IMR-90 (cell line): ENCODE results near the gene PAX5. TPM values are rescaled to one million over a fixed set of nuclear protein-coding genes. Genes with fewer than 3 reads are reported as not detected.

ENCODE experiments used
- ATAC-seq: fragments of 200-7000 bp; cut with Tn5 transposase; 2 replicates; pipeline ENCODE4 v1.9.1; 2020; ENCODE audit warnings: low read depth, mild to moderate bottlenecking, moderate library complexity
- BruUV-seq: library from RNA; stranded (reverse); fragments of 400-500 nt; replicated peaks from 2 replicates; lab custom pipeline; 2021; lab: Mats Ljungman, UMichigan
- CTCF ChIA-PET: fragments of 300-600 bp; formaldehyde crosslinking; extraction: SDS; loops from one replicate; lab custom pipeline; 2021; ENCODE audit warnings: antibody characterized with exemption; lab: Yijun Ruan, JAX
- POLR2A ChIA-PET: fragments of 300-600 bp; sonication (Branson Sonifier 250); formaldehyde crosslinking; loops from one replicate; lab custom pipeline; 2022; ENCODE audit warnings: antibody characterized with exemption; ENCODE audit not compliant: unreplicated experiment; lab: Charles Lee
- DNase-seq: peaks from one replicate; pipeline ENCODE4 v3.0.0; 2013
- H2AFZ ChIP-seq: replicated peaks from 2 replicates; pipeline ENCODE3; 2013; ENCODE audit warnings: low read length, mild to moderate bottlenecking; ENCODE audit not compliant: poor library complexity
- H2AK5ac ChIP-seq: 2 replicates; pipeline ENCODE4 v1.6.1; 2013; ENCODE audit warnings: low read depth, low read length, inconsistent platforms
- H2AK9ac ChIP-seq: replicated peaks from 2 replicates; pipeline ENCODE3; 2013; ENCODE audit warnings: mild to moderate bottlenecking, low read depth, low read length, moderate library complexity; ENCODE audit not compliant: poor library complexity
- H2BK120ac ChIP-seq: 2 replicates; pipeline ENCODE4 v1.6.1; 2013; ENCODE audit warnings: low read depth, low read length, inconsistent platforms
- H2BK15ac ChIP-seq: 3 replicates; pipeline ENCODE4 v1.6.1; 2013; ENCODE audit warnings: low read depth, low read length, inconsistent platforms
- H2BK20ac ChIP-seq: 2 replicates; pipeline ENCODE4 v1.6.1; 2013; ENCODE audit warnings: low read depth, mild to moderate bottlenecking, inconsistent platforms, low read length, moderate library complexity
- H2BK5ac ChIP-seq: 2 replicates; pipeline ENCODE4 v1.6.1; 2013; ENCODE audit warnings: mild to moderate bottlenecking, low read depth, low read length, inconsistent platforms; ENCODE audit not compliant: poor library complexity, severe bottlenecking
- H3K14ac ChIP-seq: replicated peaks from 2 replicates; pipeline ENCODE4 v1.6.1; 2013; ENCODE audit warnings: low read depth, low read length, inconsistent platforms
- H3K18ac ChIP-seq: 2 replicates; pipeline ENCODE4 v1.6.1; 2013; ENCODE audit warnings: low read depth, low read length, control low read depth
- H3K23ac ChIP-seq: 2 replicates; pipeline ENCODE4 v1.6.1; 2013; ENCODE audit warnings: low read depth, low read length, inconsistent platforms
- H3K27ac ChIP-seq: 2 replicates; pipeline ENCODE4 v1.5.1; 2013; ENCODE audit warnings: mild to moderate bottlenecking, control low read depth, low read length; ENCODE audit not compliant: insufficient read depth
- H3K27me3 ChIP-seq: 2 replicates; pipeline ENCODE4 v1.6.1; 2013; ENCODE audit warnings: low read length; ENCODE audit not compliant: control insufficient read depth, insufficient read depth
- H3K36me3 ChIP-seq: 2 replicates; pipeline ENCODE4 v1.6.1; 2013; ENCODE audit warnings: low read length, mixed read lengths; ENCODE audit not compliant: control insufficient read depth, insufficient read depth
- H3K4ac ChIP-seq: 2 replicates; pipeline ENCODE4 v1.6.1; 2013; ENCODE audit warnings: low read depth, low read length, inconsistent platforms
- H3K4me1 ChIP-seq: 2 replicates; pipeline ENCODE4 v1.6.1; 2013; ENCODE audit warnings: low read length, mixed read lengths; ENCODE audit not compliant: control insufficient read depth, insufficient read depth
- H3K4me2 ChIP-seq: 2 replicates; pipeline ENCODE4 v1.6.1; 2013; ENCODE audit warnings: low read depth, mild to moderate bottlenecking, control low read depth, low read length, moderate library complexity
- H3K4me3 ChIP-seq: 2 replicates; pipeline ENCODE4 v1.5.1; 2013; ENCODE audit warnings: low read depth, mild to moderate bottlenecking, control low read depth, low read length, moderate library complexity; ENCODE audit not compliant: insufficient read depth
- H3K56ac ChIP-seq: 2 replicates; pipeline ENCODE4 v1.6.1; 2013; ENCODE audit warnings: low read length, inconsistent platforms; ENCODE audit not compliant: insufficient read depth; ENCODE audit errors: extremely low read depth
- H3K79me1 ChIP-seq, 2 experiments: 2 replicates each; pipeline ENCODE4 v1.6.1; 2013; ENCODE audit warnings: low read length in 2 of 2, inconsistent platforms in 1 of 2, low read depth in 1 of 2
- H3K9ac ChIP-seq: 2 replicates; pipeline ENCODE4 v1.6.1; 2013; ENCODE audit warnings: low read depth, low read length, control low read depth
- H3K9me1 ChIP-seq: 2 replicates; pipeline ENCODE4 v1.6.1; 2013; ENCODE audit warnings: low read length, inconsistent platforms; ENCODE audit not compliant: insufficient read depth
- H3K9me3 ChIP-seq: 2 replicates; pipeline ENCODE4 v1.6.1; 2013; ENCODE audit warnings: low read length; ENCODE audit not compliant: control insufficient read depth, insufficient read depth
- H4K20me1 ChIP-seq: 2 replicates; pipeline ENCODE4 v1.6.1; 2013; ENCODE audit warnings: low read length, inconsistent platforms; ENCODE audit not compliant: insufficient read depth
- H4K5ac ChIP-seq: 2 replicates; pipeline ENCODE4 v1.6.1; 2013; ENCODE audit warnings: mild to moderate bottlenecking, low read depth, low read length, control low read depth
- H4K8ac ChIP-seq, 2 experiments: 2 replicates each; pipeline ENCODE4 v1.6.1; 2013; ENCODE audit warnings: low read depth in 2 of 2, low read length in 2 of 2, control low read depth in 1 of 2, inconsistent platforms in 1 of 2
- H4K91ac ChIP-seq: 2 replicates; pipeline ENCODE4 v1.6.1; 2013; ENCODE audit warnings: low read depth, low read length, inconsistent platforms; ENCODE audit not compliant: insufficient read depth
- BHLHE40 ChIP-seq: fragments of 150-350 bp; IDR thresholded peaks from 2 replicates; pipeline ENCODE4 v1.6.1; 2016; ENCODE audit warnings: mild to moderate bottlenecking, low read depth, low read length
- CEBPB ChIP-seq: IDR thresholded peaks from 2 replicates; pipeline ENCODE4 v1.6.1; 2012; ENCODE audit warnings: low read depth, low read length, improper control_type of control experiment
- CHD1 ChIP-seq: IDR thresholded peaks from 2 replicates; pipeline ENCODE4 v1.6.1; 2012; ENCODE audit warnings: low read depth, low read length, improper control_type of control experiment
- FOS ChIP-seq: fragments of 150-350 bp; IDR thresholded peaks from 2 replicates; pipeline ENCODE4 v1.6.1; 2016; ENCODE audit warnings: low read depth, low read length
- MAFK ChIP-seq: IDR thresholded peaks from 2 replicates; pipeline ENCODE4 v1.6.1; 2012; ENCODE audit warnings: low read depth, low read length, improper control_type of control experiment
- MAZ ChIP-seq: IDR thresholded peaks from 2 replicates; pipeline ENCODE4 v1.6.1; 2012; ENCODE audit warnings: low read depth, mild to moderate bottlenecking, low read length, improper control_type of control experiment, moderate library complexity, borderline replicate concordance
- MXI1 ChIP-seq: IDR thresholded peaks from 2 replicates; pipeline ENCODE4 v1.6.1; 2012; ENCODE audit warnings: low read depth, mild to moderate bottlenecking, low read length, moderate library complexity, borderline replicate concordance
- NFE2L2 ChIP-seq: fragments of 150-350 bp; IDR thresholded peaks from 2 replicates; pipeline ENCODE4 v1.6.1; 2016; ENCODE audit warnings: low read depth, mild to moderate bottlenecking, low read length
- POLR2A ChIP-seq: IDR thresholded peaks from 2 replicates; pipeline ENCODE4 v1.6.1; 2012; ENCODE audit warnings: mild to moderate bottlenecking, low read depth, low read length
- RAD21 ChIP-seq: IDR thresholded peaks from 2 replicates; pipeline ENCODE4 v1.6.1; 2012; ENCODE audit warnings: low read length, improper control_type of control experiment
- RCOR1 ChIP-seq: IDR thresholded peaks from 2 replicates; pipeline ENCODE4 v1.6.1; 2012; ENCODE audit warnings: mild to moderate bottlenecking, low read length, improper control_type of control experiment; ENCODE audit not compliant: insufficient replicate concordance
- RFX5 ChIP-seq: IDR thresholded peaks from 2 replicates; pipeline ENCODE4 v1.8.0; 2012; ENCODE audit warnings: low read depth, mild to moderate bottlenecking, low read length, moderate library complexity
- SMC3 ChIP-seq: fragments of 150-350 bp; IDR thresholded peaks from 2 replicates; pipeline ENCODE4 v1.6.1; 2016; ENCODE audit warnings: low read depth, mild to moderate bottlenecking, antibody characterized with exemption, low read length, moderate library complexity
- WGBS, 2 experiments: methylation state at CpG; one replicate each; pipeline versions ENCODE4 v1.1.5 to v1.1.7; 2013; ENCODE audit warnings: missing lambda C conversion rate in 2 of 2; ENCODE audit not compliant: insufficient read length in 1 of 2; ENCODE audit errors: extremely low coverage in 2 of 2; 5-methylcytosine and 5-hydroxymethylcytosine counted together
- dilution Hi-C: fragments of 300-500 bp; cut with HindIII; formaldehyde crosslinking; loops from one replicate; pipeline ENCODE4 v1.14.3; 2018; ENCODE audit warnings: low sequenced_read_pairs; ENCODE audit not compliant: unreplicated experiment
- in situ Hi-C: fragments of 300-500 bp; cut with MboI; formaldehyde crosslinking; loops from 3 replicates; pipeline ENCODE4 v1.14.3; 2019; ENCODE audit warnings: low sequenced_read_pairs, inconsistent platforms, mixed read lengths
- intact Hi-C: fragments of 100-400 bp; cut with micrococcal nuclease; formaldehyde crosslinking; loops from 2 replicates; pipeline ENCODE4 v1.10.0; 2022
- polyA plus RNA-seq, 3 experiments: library from polyadenylated mRNA; depleted of rRNA; stranded (reverse); fragments of >200 nt; gene quantifications; 2 replicates each; pipeline ENCODE4 v1.2.3, GENCODE V29; 2012; ENCODE audit warnings: low replicate concordance in 1 of 3
- total RNA-seq: library from RNA; depleted of rRNA; stranded (reverse); fragments of >200 nt; gene quantifications from 2 replicates; pipeline ENCODE4 v1.2.3, GENCODE V29; 2012
- TF ChIP-seq, protein P1 (sequence below): fragments of 150-350 bp; IDR thresholded peaks from 2 replicates; pipeline ENCODE4 v1.6.1; 2016; ENCODE audit warnings: low read depth, mild to moderate bottlenecking, low read length, moderate library complexity, borderline replicate concordance
- TF ChIP-seq, protein P2 (sequence below): conservative IDR thresholded peaks from 2 replicates; pipeline ENCODE4 v1.5.1; 2012; ENCODE audit warnings: mild to moderate bottlenecking, low read depth, low read length, improper control_type of control experiment
- TF ChIP-seq, protein P3 (sequence below): fragments of 150-350 bp; IDR thresholded peaks from 2 replicates; pipeline ENCODE4 v1.6.1; 2017; ENCODE audit warnings: mild to moderate bottlenecking, antibody characterized with exemption, low read length, low read depth

The PAX5 gene
- total and polyA plus RNA-seq, 2 of the 4 experiments (the other 2 are of a cell fraction) = not detected

GRCh38 chr9:36968574-36969215 is 65.4 kb downstream of the PAX5 start:
- Histone ChIP-seq H3K56ac (no peak overlapping the region), H2AK5ac (no peak overlapping the region), H2BK5ac (no peak overlapping the region), H3K9me1 (no peaks in the 10 kb centered on the region), H3K23ac (no peak overlapping the region), H3K18ac (no peak overlapping the region), H4K5ac (no peak overlapping the region), H2AFZ (no peak overlapping the region), H3K9ac (no peak overlapping the region), H3K4me3 (no peak overlapping the region), H3K36me3 (no peaks in the 10 kb centered on the region), H4K20me1 (no peaks in the 10 kb centered on the region), H2AK9ac (no peak overlapping the region), H3K4me1 (no peaks in the 10 kb centered on the region), H2BK120ac (no peak overlapping the region), H4K91ac (no peak overlapping the region), H4K8ac (no peak overlapping the region), H2BK15ac (no peak overlapping the region), H3K14ac (no peak overlapping the region), H3K9me3 (no peaks in the 10 kb centered on the region), H3K27ac (no peak overlapping the region), H3K27me3 (peaks cover 24% of the 10 kb centered on the region), H2BK20ac (no peak overlapping the region), H3K79me1 (no peaks in the 10 kb centered on the region), H3K4me2 (no peak overlapping the region), H3K4ac (no peak overlapping the region)
- POLR2A ChIA-PET = no interaction called here
- 67% methylated on average over 6 of the region's 7 CpGs; no CpG with 5 or more reads in 1 of the 2 experiments for WGBS, 2 experiments
- CTCF ChIA-PET = interaction anchor here (1.0 kb wide), 1 partner anchor 11 kb away, joined by 6 read pairs; no protein-coding TSS in a partner anchor
- dilution Hi-C loops (no loop called here), in situ Hi-C loops (no loop called here), intact Hi-C loops (no loop called here)
- TF ChIP-seq RCOR1 (no peak), RAD21 (no peak), SMC3 (no peak), MAFK (no peak), FOS (no peak), BHLHE40 (no peak), MXI1 (no peak), CHD1 (no peak), POLR2A (no peak), NFE2L2 (no peak), MAZ (no peak), RFX5 (no peak), CEBPB (no peak)
- TF ChIP-seq, protein P1, sequence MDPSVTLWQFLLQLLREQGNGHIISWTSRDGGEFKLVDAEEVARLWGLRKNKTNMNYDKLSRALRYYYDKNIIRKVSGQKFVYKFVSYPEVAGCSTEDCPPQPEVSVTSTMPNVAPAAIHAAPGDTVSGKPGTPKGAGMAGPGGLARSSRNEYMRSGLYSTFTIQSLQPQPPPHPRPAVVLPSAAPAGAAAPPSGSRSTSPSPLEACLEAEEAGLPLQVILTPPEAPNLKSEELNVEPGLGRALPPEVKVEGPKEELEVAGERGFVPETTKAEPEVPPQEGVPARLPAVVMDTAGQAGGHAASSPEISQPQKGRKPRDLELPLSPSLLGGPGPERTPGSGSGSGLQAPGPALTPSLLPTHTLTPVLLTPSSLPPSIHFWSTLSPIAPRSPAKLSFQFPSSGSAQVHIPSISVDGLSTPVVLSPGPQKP = no peak
- TF ChIP-seq, protein P2, sequence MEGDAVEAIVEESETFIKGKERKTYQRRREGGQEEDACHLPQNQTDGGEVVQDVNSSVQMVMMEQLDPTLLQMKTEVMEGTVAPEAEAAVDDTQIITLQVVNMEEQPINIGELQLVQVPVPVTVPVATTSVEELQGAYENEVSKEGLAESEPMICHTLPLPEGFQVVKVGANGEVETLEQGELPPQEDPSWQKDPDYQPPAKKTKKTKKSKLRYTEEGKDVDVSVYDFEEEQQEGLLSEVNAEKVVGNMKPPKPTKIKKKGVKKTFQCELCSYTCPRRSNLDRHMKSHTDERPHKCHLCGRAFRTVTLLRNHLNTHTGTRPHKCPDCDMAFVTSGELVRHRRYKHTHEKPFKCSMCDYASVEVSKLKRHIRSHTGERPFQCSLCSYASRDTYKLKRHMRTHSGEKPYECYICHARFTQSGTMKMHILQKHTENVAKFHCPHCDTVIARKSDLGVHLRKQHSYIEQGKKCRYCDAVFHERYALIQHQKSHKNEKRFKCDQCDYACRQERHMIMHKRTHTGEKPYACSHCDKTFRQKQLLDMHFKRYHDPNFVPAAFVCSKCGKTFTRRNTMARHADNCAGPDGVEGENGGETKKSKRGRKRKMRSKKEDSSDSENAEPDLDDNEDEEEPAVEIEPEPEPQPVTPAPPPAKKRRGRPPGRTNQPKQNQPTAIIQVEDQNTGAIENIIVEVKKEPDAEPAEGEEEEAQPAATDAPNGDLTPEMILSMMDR = no peak
- TF ChIP-seq, protein P3, sequence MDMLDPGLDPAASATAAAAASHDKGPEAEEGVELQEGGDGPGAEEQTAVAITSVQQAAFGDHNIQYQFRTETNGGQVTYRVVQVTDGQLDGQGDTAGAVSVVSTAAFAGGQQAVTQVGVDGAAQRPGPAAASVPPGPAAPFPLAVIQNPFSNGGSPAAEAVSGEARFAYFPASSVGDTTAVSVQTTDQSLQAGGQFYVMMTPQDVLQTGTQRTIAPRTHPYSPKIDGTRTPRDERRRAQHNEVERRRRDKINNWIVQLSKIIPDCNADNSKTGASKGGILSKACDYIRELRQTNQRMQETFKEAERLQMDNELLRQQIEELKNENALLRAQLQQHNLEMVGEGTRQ = no peak
- DNase-seq (no peak), ATAC-seq (no peak)
- BruUV-seq = no TSS peak
